ENCODE measurements around the gene ARFIP1.

Gene ARFIP1

GRCh38 chr4:152903658-152904057 lies 123.9 kb downstream of the ARFIP1 start:
- TF ChIP-seq CTCF (IDR thresholded peaks at IDR 0.05; ENCODE audit: low read depth, low read length, missing control alignments) = no peak
- DNase-seq (ENCODE audit: low read depth) = no peak
- no peak overlapping the region for H3K4me3 ChIP-seq (ENCODE audit: low read depth, low read length)

GRCh38 chr4:152909901-152910300 lies 130.1 kb downstream of the ARFIP1 start:
- H3K4me3 ChIP-seq (ENCODE audit: low read depth, low read length) = no peak overlapping the region
- no peak for TF ChIP-seq CTCF (IDR thresholded peaks at IDR 0.05; ENCODE audit: low read depth, low read length, missing control alignments)
- DNase-seq (ENCODE audit: low read depth) = no peak

GRCh38 chr4:152910521-152910920 lies 130.8 kb downstream of the ARFIP1 start:
- DNase-seq (ENCODE audit: low read depth) = no peak
- no peak for TF ChIP-seq CTCF (IDR thresholded peaks at IDR 0.05; ENCODE audit: low read depth, low read length, missing control alignments)
- H3K4me3 ChIP-seq (ENCODE audit: low read depth, low read length) = no peak overlapping the region

- DNase-seq (ENCODE audit: low read depth) = no peak
- TF ChIP-seq CTCF (IDR thresholded peaks at IDR 0.05; ENCODE audit: low read depth, low read length, missing control alignments) = no peak
- no peak overlapping the region for H3K4me3 ChIP-seq (ENCODE audit: low read depth, low read length)
Measured at GRCh38 chr4:152917543-152918395, 138.0 kb downstream of the ARFIP1 start.

GRCh38 chr4:152919826-152920225 lies 140.1 kb downstream of the ARFIP1 start:
- DNase-seq (ENCODE audit: low read depth) = no peak
- TF ChIP-seq CTCF (IDR thresholded peaks at IDR 0.05; ENCODE audit: low read depth, low read length, missing control alignments) = no peak

GRCh38 chr4:152920768-152921167 lies 141.0 kb downstream of the ARFIP1 start:
- TF ChIP-seq CTCF (IDR thresholded peaks at IDR 0.05; ENCODE audit: low read depth, low read length, missing control alignments) = no peak
- no peak overlapping the region for H3K4me3 ChIP-seq (ENCODE audit: low read depth, low read length)
- DNase-seq (ENCODE audit: low read depth) = no peak

More at GRCh38 chr4:152919826-152920225, 140.1 kb downstream of the ARFIP1 start:
- no peak overlapping the region for H3K4me3 ChIP-seq (ENCODE audit: low read depth, low read length)

GRCh38 chr4:152921284-152921683 lies 141.5 kb downstream of the ARFIP1 start:
- no peak for TF ChIP-seq CTCF (IDR thresholded peaks at IDR 0.05; ENCODE audit: low read depth, low read length, missing control alignments)

More at GRCh38 chr4:152921284-152921683, 141.5 kb downstream of the ARFIP1 start:
- DNase-seq (ENCODE audit: low read depth) = no peak
- H3K4me3 ChIP-seq (ENCODE audit: low read depth, low read length) = no peak overlapping the region
